A549 (cell line): ENCODE results near the gene GPS1. TPM values are rescaled to one million over a fixed set of nuclear protein-coding genes. Genes with fewer than 3 reads are reported as not detected.
A peak's percentile ranks its signal among the peaks of the same experiment; 100 is the strongest.

Source experiments
- ATAC-seq, 2 experiments: fragments of 200-7000 bp in 1 of 2; fragments of >200 bp in 1 of 2; cut with Nextera tagmentation in 1 of 2; cut with Tn5 transposase in 1 of 2; 3 replicates each; pipeline versions ENCODE4 v1.8.0 to v1.9.1; 2018 to 2020; ENCODE audit warnings: mild to moderate bottlenecking in 1 of 2, moderate library complexity in 1 of 2
- CTCF ChIA-PET: fragments of 300-600 bp; sonication (Branson Sonifier 250); formaldehyde crosslinking; extraction: SDS; loops from one replicate; lab custom pipeline; 2021; ENCODE audit warnings: antibody characterized with exemption, inconsistent platforms; lab: Yijun Ruan, JAX
- POLR2A ChIA-PET: fragments of 350-600 bp; formaldehyde crosslinking; extraction: SDS; loops from one replicate; lab custom pipeline; 2021; ENCODE audit warnings: antibody characterized with exemption, inconsistent platforms; lab: Yijun Ruan, JAX
- DNase-seq, 2 experiments: peaks; one replicate each; pipeline versions ENCODE4 v3.0.0 to v3.0.0-alpha.2; 2011 to 2016; ENCODE audit warnings: low read depth in 1 of 2, low spot score in 1 of 2
- FAIRE-seq: peaks from 2 replicates; lab custom pipeline; 2011; peaks lifted over from hg19 to GRCh38; lab: Jason Lieb, UNC
- H3K27ac ChIP-seq, 2 experiments: fragments of >200 bp; sonication (Bioruptor Twin); formaldehyde crosslinking; 3 replicates each; pipeline ENCODE4 v1.5.1; 2016 to 2017
- H3K4me1 ChIP-seq: fragments of >200 bp; sonication (Bioruptor Twin); formaldehyde crosslinking; 3 replicates; pipeline ENCODE4 v1.6.1; 2016
- H3K4me2 ChIP-seq: fragments of >200 bp; sonication (Bioruptor Twin); formaldehyde crosslinking; 3 replicates; pipeline ENCODE4 v1.6.1; 2016
- H3K4me3 ChIP-seq: fragments of >200 bp; sonication (Bioruptor Twin); formaldehyde crosslinking; 3 replicates; pipeline ENCODE4 v1.5.1; 2016
- H3K9me3 ChIP-seq: fragments of >200 bp; sonication (Bioruptor Twin); formaldehyde crosslinking; 3 replicates; pipeline ENCODE4 v1.6.1; 2016
- ATOH8 ChIP-seq: fragments of 250-450 bp; sonication (Bioruptor Pico); IDR thresholded peaks from 2 replicates; pipeline ENCODE4 v1.5.0; 2020; ENCODE audit warnings: low read depth, mild to moderate bottlenecking, moderate library complexity
- BHLHE40 ChIP-seq: IDR thresholded peaks from 2 replicates; pipeline ENCODE4 v1.6.1; 2012; ENCODE audit warnings: low read depth, low read length, inconsistent platforms
- CBX2 ChIP-seq: fragments of 200-600 bp; sonication (generic); IDR thresholded peaks from 2 replicates; pipeline ENCODE4 v1.6.1; 2016; ENCODE audit warnings: low read depth, mild to moderate bottlenecking, borderline replicate concordance
- CEBPB ChIP-seq, 2 experiments: fragments of >200 bp in 1 of 2; sonication (Bioruptor Twin) in 1 of 2; formaldehyde crosslinking in 1 of 2; IDR thresholded peaks; 2 replicates each; pipeline ENCODE4 v1.6.1; 2012 to 2016
- CTCF ChIP-seq: fragments of >200 bp; sonication (Bioruptor Twin); formaldehyde crosslinking; IDR thresholded peaks from 3 replicates; pipeline ENCODE4 v1.5.1; 2016
- EHF ChIP-seq: fragments of 250-450 bp; sonication (Bioruptor Pico); IDR thresholded peaks from 2 replicates; pipeline ENCODE4 v1.5.0; 2020; ENCODE audit warnings: mild to moderate bottlenecking
- EHMT2 ChIP-seq: fragments of 200-600 bp; sonication (generic); IDR thresholded peaks from 2 replicates; pipeline ENCODE4 v1.6.1; 2016; ENCODE audit warnings: antibody characterized with exemption, low read depth, mild to moderate bottlenecking, moderate library complexity
- ELK1 ChIP-seq: fragments of 150-350 bp; IDR thresholded peaks from 2 replicates; pipeline ENCODE4 v1.6.1; 2014; ENCODE audit warnings: low read depth, mild to moderate bottlenecking, low read length
- FOSB ChIP-seq: fragments of 250-450 bp; sonication (Bioruptor Pico); IDR thresholded peaks from 2 replicates; pipeline ENCODE4 v1.5.0; 2020; ENCODE audit warnings: mild to moderate bottlenecking, moderate library complexity
- HDAC2 ChIP-seq: fragments of 200-600 bp; sonication (generic); IDR thresholded peaks from 2 replicates; pipeline ENCODE4 v1.6.1; 2016
- HES2 ChIP-seq: fragments of >200 bp; sonication (Bioruptor Twin); formaldehyde crosslinking; IDR thresholded peaks from 2 replicates; pipeline ENCODE4 v1.6.1; 2016
- HEYL ChIP-seq: fragments of 250-450 bp; sonication (Bioruptor Pico); IDR thresholded peaks from 2 replicates; pipeline ENCODE4 v1.8.0; 2021; ENCODE audit warnings: mild to moderate bottlenecking, moderate library complexity
- HMGXB4 ChIP-seq: fragments of 250-450 bp; sonication (Bioruptor Pico); IDR thresholded peaks from 2 replicates; pipeline ENCODE4 v1.5.0; 2021; ENCODE audit warnings: mild to moderate bottlenecking, moderate library complexity, borderline replicate concordance
- HOXA7 ChIP-seq: fragments of 250-450 bp; sonication (Bioruptor Pico); IDR thresholded peaks from 2 replicates; pipeline ENCODE4 v1.5.0; 2020; ENCODE audit warnings: mild to moderate bottlenecking, moderate library complexity
- HOXB5 ChIP-seq: fragments of 250-450 bp; sonication (Bioruptor Pico); IDR thresholded peaks from 2 replicates; pipeline ENCODE4 v1.5.0; 2020; ENCODE audit warnings: mild to moderate bottlenecking, moderate library complexity
- JUNB ChIP-seq: fragments of >200 bp; sonication (Bioruptor Twin); formaldehyde crosslinking; IDR thresholded peaks from 2 replicates; pipeline ENCODE4 v1.6.1; 2016
- MAX ChIP-seq: IDR thresholded peaks from 2 replicates; pipeline ENCODE4 v1.6.1; 2012
- MAZ ChIP-seq: fragments of 150-350 bp; IDR thresholded peaks from 2 replicates; pipeline ENCODE4 v1.6.1; 2014; ENCODE audit warnings: antibody characterized with exemption, low read depth, low read length, borderline replicate concordance
- MYC ChIP-seq: IDR thresholded peaks from 2 replicates; pipeline ENCODE4 v1.6.1; 2012; ENCODE audit warnings: mild to moderate bottlenecking, inconsistent platforms, low read length, improper control_type of control experiment, borderline replicate concordance
- NR3C1 ChIP-seq: fragments of >200 bp; sonication (Bioruptor Twin); formaldehyde crosslinking; IDR thresholded peaks from 3 replicates; pipeline ENCODE4 v1.6.1; 2017
- POLR2A ChIP-seq: IDR thresholded peaks from 2 replicates; pipeline ENCODE4 v1.6.1; 2012; ENCODE audit warnings: mild to moderate bottlenecking, low read length
- REST ChIP-seq: fragments of 200-600 bp; sonication (generic); IDR thresholded peaks from 2 replicates; pipeline ENCODE4 v1.6.1; 2016; ENCODE audit warnings: antibody characterized with exemption, mild to moderate bottlenecking, moderate library complexity
- RNF2 ChIP-seq: fragments of 200-600 bp; sonication (generic); IDR thresholded peaks from 2 replicates; pipeline ENCODE4 v1.6.1; 2016; ENCODE audit warnings: low read depth, mild to moderate bottlenecking, antibody characterized with exemption, moderate library complexity, borderline replicate concordance
- SMC3 ChIP-seq: fragments of >200 bp; sonication (Bioruptor Twin); formaldehyde crosslinking; IDR thresholded peaks from 3 replicates; pipeline ENCODE4 v1.6.1; 2018; ENCODE audit warnings: inconsistent platforms
- SREBF2 ChIP-seq: fragments of 450-650 bp; IDR thresholded peaks from 2 replicates; pipeline ENCODE4 v1.6.1; 2014; ENCODE audit warnings: mild to moderate bottlenecking, moderate library complexity
- TFCP2L1 ChIP-seq: fragments of 250-450 bp; sonication (Bioruptor Pico); IDR thresholded peaks from 2 replicates; pipeline ENCODE4 v1.5.0; 2021; ENCODE audit warnings: mild to moderate bottlenecking
- USF2 ChIP-seq: fragments of 450-650 bp; IDR thresholded peaks from 2 replicates; pipeline ENCODE4 v1.6.1; 2014; ENCODE audit warnings: antibody characterized with exemption
- ZFP36 ChIP-seq: fragments of 450-650 bp; IDR thresholded peaks from 2 replicates; pipeline ENCODE4 v1.6.1; 2014; ENCODE audit warnings: borderline replicate concordance; ENCODE audit not compliant: partially characterized antibody
- ZSCAN20 ChIP-seq: fragments of 250-450 bp; sonication (Bioruptor Pico); IDR thresholded peaks from 2 replicates; pipeline ENCODE4 v1.8.0; 2022; ENCODE audit warnings: mild to moderate bottlenecking, moderate library complexity
- WGBS: methylation state at CpG from one replicate; pipeline ENCODE4 v1.1.6; 2017; ENCODE audit errors: missing lambda C conversion rate; 5-methylcytosine and 5-hydroxymethylcytosine counted together
- polyA plus RNA-seq, 4 experiments: library from polyadenylated mRNA; depleted of rRNA in 3 of 4; stranded (reverse); fragments of >200 nt; fragmentation: RNase III in 1 of 4; extraction: RNeasy Plus Mini Kit Qiagen cat#74134 plus additional on column Dnase treatment in 1 of 4; gene quantifications; 2 replicates in 3 of 4; 3 replicates in 1 of 4; pipeline ENCODE4 v1.2.3, GENCODE V29; 2011 to 2017

GPS1 gene
- polyA plus RNA-seq, 2 of the 4 experiments (the other 2 are of a cell fraction): 89.4 to 126 TPM

- Histone ChIP-seq H3K4me1 (peaks cover 62% of the 10 kb centered on the region), H3K27ac (peak overlapping the region; percentile 95 to 96), H3K4me2 (peak overlapping the region; percentile 91), H3K9me3 (no peaks in the 10 kb centered on the region), H3K4me3 (peak overlapping the region; percentile 53)
- CTCF ChIA-PET: interaction anchor here (0.6 to 1.7 kb wide), 10 partner anchors 10 to 162 kb away, joined by 3 to 10 read pairs (median 4); partner anchors contain the start of genes PYCR1 and RAC3
- peak; percentile 6 to 16 for ATAC-seq
- no peak for FAIRE-seq
- 47% methylated on average over 66 of the region's 80 CpGs for WGBS
- POLR2A ChIA-PET: interaction anchor here (0.6 to 2.9 kb wide), 25 partner anchors 7 to 199 kb away, joined by 3 to 33 read pairs (median 4); partner anchors contain the start of genes CENPX, DCXR, DUS1L and LRRC45
- DNase-seq: no peak
- TF ChIP-seq HMGXB4 (CRISPR knock-in tag): peak; percentile 72; the same call in 1 of the 2 replicates
- TF ChIP-seq EHF (CRISPR knock-in tag): peak; percentile 96
- TF ChIP-seq RNF2: peak; percentile 63; the same call in 1 of the 2 replicates
- TF ChIP-seq TFCP2L1 (CRISPR knock-in tag): peak; percentile 95
- no peak for TF ChIP-seq SREBF2
- no peak for TF ChIP-seq ZSCAN20 (CRISPR knock-in tag)
- peak; percentile 94 for TF ChIP-seq ATOH8 (CRISPR knock-in tag)
- peak; percentile 93 for TF ChIP-seq HOXB5
- no peak for TF ChIP-seq HES2
- TF ChIP-seq MAX: peak; percentile 97
- no peak for TF ChIP-seq HDAC2
- no peak for TF ChIP-seq CEBPB (IDR thresholded peaks at IDR 0.05)
- no peak for TF ChIP-seq EHMT2
- no peak for TF ChIP-seq POLR2A
- no peak for TF ChIP-seq REST
- TF ChIP-seq CTCF: no peak
- TF ChIP-seq MAZ: no peak
- 0 out of 2 replicates have a peak, but pooled peaks have one; percentile 24 for TF ChIP-seq FOSB (CRISPR knock-in tag)
- peak; percentile 14; the same call in 1 of the 2 replicates for TF ChIP-seq USF2
- no peak for TF ChIP-seq JUNB
- no peak for TF ChIP-seq NR3C1
- peak; percentile 87 for TF ChIP-seq MYC
- no peak for TF ChIP-seq ZFP36
- TF ChIP-seq BHLHE40: no peak
- no peak for TF ChIP-seq ELK1
- TF ChIP-seq CBX2: no peak
- no peak for TF ChIP-seq SMC3
- TF ChIP-seq HOXA7 (CRISPR knock-in tag): peak; percentile 89
- peak; percentile 73 for TF ChIP-seq HEYL (CRISPR knock-in tag)
These were observed 47.5 kb downstream of the GPS1 start for GRCh38 chr17:82098939-82099763.
